ENCODE results near the gene PERM1.

- TF ChIP-seq, protein P1, sequence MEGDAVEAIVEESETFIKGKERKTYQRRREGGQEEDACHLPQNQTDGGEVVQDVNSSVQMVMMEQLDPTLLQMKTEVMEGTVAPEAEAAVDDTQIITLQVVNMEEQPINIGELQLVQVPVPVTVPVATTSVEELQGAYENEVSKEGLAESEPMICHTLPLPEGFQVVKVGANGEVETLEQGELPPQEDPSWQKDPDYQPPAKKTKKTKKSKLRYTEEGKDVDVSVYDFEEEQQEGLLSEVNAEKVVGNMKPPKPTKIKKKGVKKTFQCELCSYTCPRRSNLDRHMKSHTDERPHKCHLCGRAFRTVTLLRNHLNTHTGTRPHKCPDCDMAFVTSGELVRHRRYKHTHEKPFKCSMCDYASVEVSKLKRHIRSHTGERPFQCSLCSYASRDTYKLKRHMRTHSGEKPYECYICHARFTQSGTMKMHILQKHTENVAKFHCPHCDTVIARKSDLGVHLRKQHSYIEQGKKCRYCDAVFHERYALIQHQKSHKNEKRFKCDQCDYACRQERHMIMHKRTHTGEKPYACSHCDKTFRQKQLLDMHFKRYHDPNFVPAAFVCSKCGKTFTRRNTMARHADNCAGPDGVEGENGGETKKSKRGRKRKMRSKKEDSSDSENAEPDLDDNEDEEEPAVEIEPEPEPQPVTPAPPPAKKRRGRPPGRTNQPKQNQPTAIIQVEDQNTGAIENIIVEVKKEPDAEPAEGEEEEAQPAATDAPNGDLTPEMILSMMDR (conservative IDR thresholded peaks at IDR 0.05), result no peak
- no peak for TF ChIP-seq EZH2 (IDR thresholded peaks at IDR 0.05; ENCODE audit: low read depth)
Observed at GRCh38 chr1:996851-997712, 15.2 kb upstream of the PERM1 start.
